LNCAP (cell line): Measurements from ENCODE around the gene KEAP1.

Experiments used
- CTCF ChIP-seq: fragments of 450-650 bp; IDR thresholded peaks from 2 replicates; pipeline ENCODE4 v1.5.1; 2017; ENCODE audit warnings: mild to moderate bottlenecking

Gene KEAP1

DNA sequence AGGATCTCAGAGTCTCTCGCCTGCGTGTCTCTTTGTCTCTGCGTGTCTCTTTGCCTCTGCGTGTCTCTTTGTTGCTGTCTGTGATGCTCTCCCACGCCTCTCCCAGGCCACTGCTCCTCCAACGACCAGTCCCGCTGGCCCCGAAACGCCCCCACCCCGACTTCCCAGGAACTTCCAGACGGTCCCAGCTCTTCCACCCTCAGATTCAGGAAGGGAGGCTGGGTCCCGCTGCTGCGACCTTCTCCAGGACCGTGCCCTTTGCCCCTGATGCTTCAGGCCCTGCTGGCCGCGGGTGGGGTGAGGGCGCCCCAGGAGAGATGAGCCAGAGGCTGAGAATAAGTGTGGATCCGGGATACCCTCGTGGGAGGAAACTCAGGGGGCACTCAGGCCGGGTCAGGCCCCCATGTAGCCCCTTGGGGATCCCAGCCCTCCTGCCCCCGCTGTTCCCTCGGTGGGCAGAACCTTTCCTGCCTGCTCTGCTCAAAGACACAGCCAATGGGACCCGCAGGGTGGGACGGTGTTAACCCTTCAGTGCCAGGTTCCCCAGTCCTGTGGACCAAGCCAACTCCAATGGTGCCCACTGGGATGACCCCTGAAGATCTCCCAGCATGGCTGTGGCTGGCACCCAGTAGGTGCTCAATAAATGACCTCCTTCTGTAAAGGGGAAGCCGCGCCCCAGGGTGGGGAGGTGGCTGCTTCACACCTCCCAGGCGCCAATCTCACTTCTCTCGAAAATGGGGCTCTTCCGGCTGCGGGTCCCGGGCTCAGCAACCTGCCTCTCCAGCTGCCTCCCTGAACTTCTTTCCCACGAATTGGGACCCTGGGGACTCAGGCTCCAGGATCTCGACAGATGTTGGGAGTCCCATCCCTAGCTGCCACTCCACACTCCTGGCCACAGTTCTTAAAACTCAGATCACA is 15.5 kb upstream of the KEAP1 start:
- no peak for TF ChIP-seq CTCF

DNA sequence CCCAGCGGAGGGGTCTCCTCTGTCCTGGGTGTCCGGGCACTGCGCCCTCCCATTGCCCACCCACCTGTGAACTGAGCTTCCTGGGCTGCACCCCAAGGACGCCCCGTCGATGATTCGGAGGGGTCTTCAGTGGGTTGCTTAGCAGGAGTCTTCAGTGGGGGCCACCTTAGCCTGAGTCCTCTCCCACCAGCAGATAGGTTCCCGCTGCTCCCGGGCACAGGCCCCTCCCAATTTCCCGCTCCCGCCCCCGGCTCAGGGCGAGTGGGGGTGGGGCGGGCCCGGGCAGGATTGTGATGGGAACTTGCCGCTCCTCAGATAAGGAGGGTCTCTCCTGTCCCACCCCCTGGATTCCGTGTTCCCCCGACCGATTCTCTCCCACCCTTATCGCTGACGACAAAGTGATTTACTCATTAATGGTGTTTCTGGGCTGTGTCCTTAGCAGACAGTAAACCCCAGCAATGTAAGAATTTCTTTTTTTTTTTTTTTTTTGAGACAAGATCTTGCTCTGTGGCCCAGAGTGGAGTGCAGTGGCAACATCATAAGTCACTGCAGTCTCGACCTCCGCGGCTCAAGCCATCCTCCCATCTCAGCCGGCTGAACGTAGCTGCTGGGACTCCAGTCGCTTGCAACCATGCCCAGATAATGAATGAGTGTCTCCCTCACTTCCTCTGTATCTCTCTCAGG is 14.7 kb upstream of the KEAP1 start:
- TF ChIP-seq CTCF, result no peak

- TF ChIP-seq CTCF, result no peak
These were observed 14.2 kb upstream of the KEAP1 start, which contains the start of gene S1PR5 for GRCh38 chr19:10517361-10517759. TSS of gene S1PR5 (minus strand) at chr19:10517447. CDS start at chr19:10515011, 2,436 bp downstream.

DNA sequence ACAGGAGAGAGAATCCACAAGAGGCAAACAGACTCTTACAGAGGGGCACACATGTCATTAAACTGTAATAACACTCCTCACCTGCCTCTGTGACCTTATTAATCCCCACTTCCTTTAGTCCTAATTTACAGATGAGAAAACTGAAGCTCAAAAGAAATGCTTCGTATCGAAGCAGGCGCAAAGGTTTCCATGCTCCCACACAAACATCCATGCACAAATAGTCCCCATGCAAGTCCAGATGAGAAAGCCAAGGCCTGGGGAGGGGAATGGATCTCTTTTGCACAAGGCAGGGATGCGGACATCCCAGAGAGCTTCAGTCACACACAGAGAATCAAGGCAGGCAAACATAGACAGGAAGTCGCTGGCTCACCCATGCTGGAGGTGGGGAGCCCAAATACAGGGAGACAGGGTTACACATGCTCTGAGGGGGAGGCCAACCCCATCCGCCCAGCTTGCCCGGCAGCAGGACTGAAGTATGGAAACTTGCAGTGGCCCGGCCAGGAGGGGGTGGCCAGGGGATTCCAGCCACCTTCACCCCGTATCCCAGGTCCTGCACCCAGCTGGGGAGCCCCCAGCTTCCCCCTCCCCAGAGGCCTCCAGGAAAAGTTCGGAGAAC is 13.6 kb upstream of the KEAP1 start:
- no peak for TF ChIP-seq CTCF

DNA sequence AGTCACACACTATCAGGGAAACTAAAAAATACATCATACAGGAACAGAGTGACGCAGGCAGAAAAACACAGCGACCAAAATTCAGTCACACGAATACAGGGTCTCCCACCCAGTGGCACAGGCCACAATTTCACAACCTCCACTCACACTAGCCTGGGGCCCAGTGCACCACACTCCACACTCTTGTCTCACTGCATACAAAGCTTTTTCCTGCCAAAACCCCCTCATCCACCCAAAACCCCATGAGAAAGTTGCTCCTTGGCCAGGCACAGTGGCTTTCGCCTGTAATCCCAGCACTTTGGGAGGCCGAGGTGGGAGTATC is 12.9 kb upstream of the KEAP1 start:
- TF ChIP-seq CTCF, result no peak

DNA sequence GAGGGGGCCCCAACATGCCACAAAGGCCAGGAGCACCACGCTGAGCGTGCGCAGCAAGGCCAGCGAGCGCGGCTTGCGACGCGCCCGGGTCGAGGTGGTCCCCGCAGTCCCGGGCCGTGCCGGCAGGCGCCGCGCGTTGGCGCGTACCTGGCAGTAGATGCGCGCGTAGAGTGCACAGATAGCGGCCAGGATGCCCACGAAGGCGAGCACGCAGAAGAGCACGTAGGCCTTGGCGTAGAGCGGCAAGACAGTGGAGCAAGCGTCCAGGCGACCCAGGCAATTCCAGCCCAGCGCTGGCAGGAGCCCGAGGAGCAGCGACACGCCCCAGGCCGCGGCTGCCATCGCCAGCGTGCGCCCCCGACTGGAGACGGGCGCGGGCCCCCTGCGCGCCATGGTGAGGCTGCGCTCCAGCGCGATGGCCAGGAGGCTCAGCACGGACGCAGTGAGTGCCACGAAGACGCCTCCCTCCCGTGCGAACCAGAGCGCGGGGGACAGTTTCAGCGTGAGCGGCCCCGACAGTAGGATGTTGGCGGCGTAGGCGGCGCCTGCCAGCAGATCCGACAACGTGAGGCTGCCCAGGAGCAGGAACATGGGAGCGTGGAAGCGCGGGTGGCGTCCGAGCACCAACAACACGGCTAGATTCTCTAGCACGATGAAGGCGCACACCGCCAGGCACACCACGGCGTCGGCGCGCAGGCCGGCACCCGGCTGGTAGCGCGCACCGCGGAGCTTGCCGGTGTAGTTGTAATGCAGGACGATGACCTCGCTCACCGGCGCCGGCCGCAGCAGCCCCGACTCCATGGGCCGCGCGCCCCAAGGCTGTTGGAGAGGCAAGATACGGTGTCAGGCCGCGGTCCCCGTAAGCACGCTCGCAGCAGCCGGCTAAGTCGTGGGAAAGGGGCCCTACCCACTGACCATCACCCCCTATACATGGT is 11.3 kb upstream of the KEAP1 start:
- TF ChIP-seq CTCF, result no peak

DNA sequence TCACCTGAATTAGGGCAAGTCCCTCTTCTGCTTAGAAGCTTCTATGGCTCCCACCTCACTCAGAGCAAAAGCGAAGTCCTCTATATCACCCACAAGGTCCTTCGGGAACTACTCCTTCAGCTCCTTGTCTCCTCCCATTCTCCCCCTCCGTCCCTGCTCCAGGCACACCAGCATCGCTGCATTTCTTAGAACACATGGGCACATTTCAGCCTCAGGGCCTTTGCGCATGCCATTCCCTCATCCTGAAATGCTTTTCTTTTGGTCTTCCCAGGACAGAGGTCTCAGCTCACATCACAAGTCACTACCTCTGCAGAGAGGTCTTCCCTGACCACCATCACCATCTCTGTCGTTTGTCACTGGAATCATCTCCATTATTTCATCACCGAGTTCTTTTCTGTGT is 10.1 kb upstream of the KEAP1 start:
- no peak for TF ChIP-seq CTCF
